NOMO-1 (cell line): ENCODE results near the gene EPHB3.
A peak's percentile ranks its signal among the peaks of the same experiment; 100 is the strongest.

Experiments used
- DNase-seq, 2 experiments: peaks; one replicate each; lab custom pipeline; 2025; ENCODE audit not compliant: unreplicated experiment in 2 of 2; lab: John Stamatoyannopoulos, UW

The EPHB3 gene

GRCh38 chr3:184561061-184561912, at the start of gene EPHB3:
TSS of gene EPHB3 (plus strand) at chr3:184561785. CDS start at chr3:184562236, 451 bp downstream.
- DNase-seq, result peak; percentile 100

DNA sequence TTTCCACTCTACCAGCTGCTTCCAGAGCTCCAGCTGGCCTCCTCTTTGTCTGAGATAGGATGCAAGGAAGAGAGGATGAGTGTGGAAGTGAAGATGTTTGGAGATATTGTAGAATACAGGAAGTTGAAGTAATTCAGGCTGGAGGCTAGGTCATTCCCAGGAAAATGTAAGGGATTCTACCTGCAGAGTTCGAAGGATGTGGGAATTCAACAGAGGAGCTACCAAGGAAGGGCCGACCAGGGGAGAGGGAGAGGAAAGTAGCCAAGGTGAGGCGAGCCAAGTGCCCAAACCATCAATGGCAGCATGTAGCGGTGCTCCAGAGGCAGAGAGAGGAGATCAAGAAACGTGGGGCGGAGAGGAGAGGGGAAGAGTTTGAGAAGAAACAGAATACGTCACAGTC, 49.0 kb upstream of the EPHB3 start:
- DNase-seq, result no peak

DNA sequence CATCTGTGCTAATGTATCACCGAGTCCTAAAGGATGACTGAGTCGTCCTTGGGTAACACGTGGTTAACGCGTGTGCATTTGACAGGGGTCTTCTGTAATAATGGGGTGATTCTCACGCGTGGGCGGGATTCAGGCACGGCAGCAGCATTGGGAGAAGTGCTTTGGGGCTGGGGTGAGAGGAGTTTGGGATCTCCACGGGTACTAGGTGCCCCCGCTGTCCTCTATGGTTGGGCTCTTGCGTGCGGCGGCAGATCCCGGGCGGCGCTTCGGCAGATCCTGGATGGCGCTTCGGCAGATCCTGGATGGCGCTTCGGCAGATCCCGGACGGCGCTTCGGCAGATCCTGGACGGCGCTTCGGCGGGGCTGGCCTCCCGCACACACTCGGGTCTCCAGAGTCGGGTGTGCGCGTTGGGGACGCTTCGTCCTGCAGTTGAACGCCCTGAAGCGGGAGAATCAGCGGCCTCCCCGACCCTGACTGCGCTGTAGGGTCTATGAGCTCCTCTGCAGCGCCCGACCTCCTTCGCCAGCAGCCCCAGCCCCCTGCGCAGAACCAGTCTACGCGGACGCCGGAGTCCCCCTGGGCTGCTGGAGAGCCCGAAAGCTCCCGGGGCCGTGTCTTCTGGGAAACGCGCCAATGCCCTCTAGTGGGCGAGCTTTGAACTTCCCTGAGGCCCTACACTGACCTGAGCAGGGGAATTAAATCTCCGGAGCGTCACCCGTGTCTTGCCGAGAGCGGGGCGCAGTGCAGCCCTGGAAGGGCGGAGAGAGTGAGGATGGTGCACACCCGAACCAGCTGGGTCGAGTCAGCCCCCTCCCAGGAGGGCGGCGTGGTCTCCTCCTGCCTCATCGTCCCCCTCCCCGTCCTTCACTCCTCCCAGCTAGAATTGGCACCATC, 48.1 kb upstream of the EPHB3 start:
- peak; percentile 85 to 87 for DNase-seq

DNA sequence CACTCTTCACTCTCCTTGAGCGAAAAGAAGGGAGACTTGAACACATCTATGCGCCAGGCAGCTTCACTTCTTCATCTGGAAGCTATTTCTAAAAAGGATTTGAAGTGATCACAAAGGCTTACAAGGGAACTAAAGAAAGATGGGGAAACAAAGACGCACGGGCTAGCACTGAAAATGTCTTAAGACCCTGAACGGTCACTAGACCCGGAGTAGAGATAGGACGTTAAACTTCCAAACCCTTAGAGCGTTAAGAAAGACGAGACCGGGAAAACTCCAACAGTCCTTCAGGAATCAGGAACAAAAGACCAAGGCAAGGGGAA, 47.5 kb upstream of the EPHB3 start:
- no peak for DNase-seq

- DNase-seq, result peak; percentile 72 to 93
Measured at GRCh38 chr3:184523825-184524615, 37.6 kb upstream of the EPHB3 start.

- DNase-seq, result peak; percentile 34 to 58
Measured at GRCh38 chr3:184524981-184525336, 36.6 kb upstream of the EPHB3 start.

- no peak for DNase-seq
Measured at GRCh38 chr3:184525337-184526087, 36.1 kb upstream of the EPHB3 start.

DNA sequence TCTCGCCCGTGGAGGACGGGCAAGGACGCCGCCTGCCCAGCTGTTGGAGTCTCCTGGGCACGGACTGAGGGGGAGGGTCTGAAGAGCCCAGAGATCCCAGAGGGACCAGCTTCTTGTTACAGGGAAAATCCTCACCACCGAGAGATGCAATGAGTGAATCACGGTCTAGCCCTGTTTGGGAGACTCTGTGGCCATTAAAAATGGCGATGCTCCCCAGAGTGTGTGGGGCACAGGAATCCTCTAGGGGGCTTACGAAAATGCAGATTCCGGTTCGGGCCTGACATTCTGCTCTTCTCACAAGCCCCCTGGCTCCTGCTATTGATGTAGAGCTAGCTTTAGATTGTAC, 35.5 kb upstream of the EPHB3 start:
- DNase-seq, result no peak

- peak in 1 of 2 experiments; percentile 51 for DNase-seq
Measured at GRCh38 chr3:184531626-184532280, 29.8 kb upstream of the EPHB3 start.

GRCh38 chr3:184532940-184533732, 28.4 kb upstream of the EPHB3 start:
- DNase-seq, result no peak

GRCh38 chr3:184537885-184538665, 23.5 kb upstream of the EPHB3 start:
- DNase-seq, result no peak

DNA sequence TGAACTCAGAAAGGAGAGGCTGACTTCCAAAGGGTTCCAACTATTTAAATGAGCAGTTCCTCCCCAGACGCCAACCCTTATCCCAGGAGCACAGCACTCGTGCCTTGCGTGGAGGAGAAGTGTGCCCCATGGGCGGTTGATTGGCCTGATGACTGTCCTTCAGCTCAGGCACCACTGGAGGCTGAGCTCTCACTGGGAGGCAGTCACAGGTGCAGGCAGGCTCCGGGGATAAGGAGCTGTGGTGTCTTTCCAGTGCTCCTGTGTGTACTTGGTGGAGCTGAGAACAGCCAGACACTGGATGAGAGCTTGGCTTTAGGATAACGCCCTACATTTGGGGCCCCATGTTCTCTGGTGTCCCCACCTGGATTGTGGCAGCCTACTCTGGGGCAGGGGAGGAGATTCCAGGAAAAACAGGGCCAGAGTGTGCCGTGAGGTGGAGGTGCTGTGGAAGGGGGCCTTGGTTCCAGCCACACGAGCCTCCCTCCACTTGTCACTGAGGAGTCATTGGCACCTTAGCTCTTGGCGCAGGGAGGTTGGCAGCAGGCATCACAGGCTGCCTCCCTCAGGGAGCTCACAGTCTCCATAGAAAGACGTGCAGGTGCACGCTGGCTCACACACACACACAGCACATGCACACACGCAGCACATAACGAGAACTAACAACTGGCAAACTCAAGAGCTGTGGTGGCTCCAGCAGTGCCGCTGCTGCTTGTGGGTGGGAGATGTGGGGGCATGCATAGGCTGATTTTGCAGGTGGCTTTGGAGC, 22.7 kb upstream of the EPHB3 start:
- no peak for DNase-seq

DNA sequence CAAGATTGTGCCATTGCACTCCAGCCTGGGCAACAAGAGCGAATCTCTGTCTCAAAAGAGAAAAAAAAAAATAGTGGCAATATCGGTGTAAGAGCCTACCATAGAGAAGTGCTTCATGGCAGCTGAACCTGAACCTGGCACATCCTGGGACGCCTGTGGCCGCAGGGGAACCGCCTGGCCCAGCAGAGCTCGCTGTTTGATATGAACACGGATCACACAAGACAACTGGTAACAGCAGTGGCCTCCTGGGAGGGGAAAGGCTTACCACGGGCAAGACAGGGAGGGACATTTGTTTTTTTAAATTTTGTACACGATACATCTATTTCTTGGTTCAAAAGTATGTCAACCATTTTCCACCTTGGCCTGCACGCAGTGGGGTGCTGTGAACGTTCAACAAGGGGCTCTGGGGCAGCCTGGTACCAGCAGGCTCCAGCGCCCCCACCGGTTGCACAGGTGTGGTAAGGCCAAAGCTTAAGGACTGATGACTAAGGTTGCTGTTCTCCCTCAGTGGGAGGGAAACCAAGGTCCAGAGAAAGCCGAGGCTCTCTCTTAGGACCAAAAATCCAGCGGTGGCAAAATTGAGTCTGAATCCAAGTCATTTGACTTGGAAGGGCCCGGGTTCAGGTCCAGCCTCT, 21.7 kb upstream of the EPHB3 start:
- no peak for DNase-seq

GRCh38 chr3:184540777-184541681, 20.6 kb upstream of the EPHB3 start:
- peak; percentile 55 to 72 for DNase-seq

GRCh38 chr3:184541886-184542562, 19.6 kb upstream of the EPHB3 start:
- DNase-seq, result no peak

GRCh38 chr3:184542577-184542976, 19.0 kb upstream of the EPHB3 start:
- DNase-seq, result no peak
